GM13977 (cell line): ENCODE data around the gene ATXN2.

Source experiments
- DNase-seq: peaks from one replicate; pipeline ENCODE4 v3.0.0; 2012; ENCODE audit warnings: low spot score
- in situ Hi-C: fragments of 300-500 bp; cut with MboI; formaldehyde crosslinking; loops from one replicate; pipeline ENCODE4 v1.12.0; 2022; ENCODE audit warnings: low sequenced_read_pairs, low pct_unique_long_range_greater_than_20kb, mixed read lengths, inconsistent platforms; ENCODE audit not compliant: unreplicated experiment
- TF ChIP-seq, protein P1 (sequence below): IDR thresholded peaks from 2 replicates; pipeline ENCODE4 v1.5.1; 2012; ENCODE audit warnings: mild to moderate bottlenecking, control low read depth; ENCODE audit not compliant: insufficient read depth; ENCODE audit errors: extremely low read depth, missing control alignments

ATXN2 gene

GRCh38 chr12:111450676-111451075, 148.4 kb downstream of the ATXN2 start:
- in situ Hi-C loops, result no loop called here
- DNase-seq, result no peak
- TF ChIP-seq, protein P1, sequence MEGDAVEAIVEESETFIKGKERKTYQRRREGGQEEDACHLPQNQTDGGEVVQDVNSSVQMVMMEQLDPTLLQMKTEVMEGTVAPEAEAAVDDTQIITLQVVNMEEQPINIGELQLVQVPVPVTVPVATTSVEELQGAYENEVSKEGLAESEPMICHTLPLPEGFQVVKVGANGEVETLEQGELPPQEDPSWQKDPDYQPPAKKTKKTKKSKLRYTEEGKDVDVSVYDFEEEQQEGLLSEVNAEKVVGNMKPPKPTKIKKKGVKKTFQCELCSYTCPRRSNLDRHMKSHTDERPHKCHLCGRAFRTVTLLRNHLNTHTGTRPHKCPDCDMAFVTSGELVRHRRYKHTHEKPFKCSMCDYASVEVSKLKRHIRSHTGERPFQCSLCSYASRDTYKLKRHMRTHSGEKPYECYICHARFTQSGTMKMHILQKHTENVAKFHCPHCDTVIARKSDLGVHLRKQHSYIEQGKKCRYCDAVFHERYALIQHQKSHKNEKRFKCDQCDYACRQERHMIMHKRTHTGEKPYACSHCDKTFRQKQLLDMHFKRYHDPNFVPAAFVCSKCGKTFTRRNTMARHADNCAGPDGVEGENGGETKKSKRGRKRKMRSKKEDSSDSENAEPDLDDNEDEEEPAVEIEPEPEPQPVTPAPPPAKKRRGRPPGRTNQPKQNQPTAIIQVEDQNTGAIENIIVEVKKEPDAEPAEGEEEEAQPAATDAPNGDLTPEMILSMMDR, result no peak

DNA sequence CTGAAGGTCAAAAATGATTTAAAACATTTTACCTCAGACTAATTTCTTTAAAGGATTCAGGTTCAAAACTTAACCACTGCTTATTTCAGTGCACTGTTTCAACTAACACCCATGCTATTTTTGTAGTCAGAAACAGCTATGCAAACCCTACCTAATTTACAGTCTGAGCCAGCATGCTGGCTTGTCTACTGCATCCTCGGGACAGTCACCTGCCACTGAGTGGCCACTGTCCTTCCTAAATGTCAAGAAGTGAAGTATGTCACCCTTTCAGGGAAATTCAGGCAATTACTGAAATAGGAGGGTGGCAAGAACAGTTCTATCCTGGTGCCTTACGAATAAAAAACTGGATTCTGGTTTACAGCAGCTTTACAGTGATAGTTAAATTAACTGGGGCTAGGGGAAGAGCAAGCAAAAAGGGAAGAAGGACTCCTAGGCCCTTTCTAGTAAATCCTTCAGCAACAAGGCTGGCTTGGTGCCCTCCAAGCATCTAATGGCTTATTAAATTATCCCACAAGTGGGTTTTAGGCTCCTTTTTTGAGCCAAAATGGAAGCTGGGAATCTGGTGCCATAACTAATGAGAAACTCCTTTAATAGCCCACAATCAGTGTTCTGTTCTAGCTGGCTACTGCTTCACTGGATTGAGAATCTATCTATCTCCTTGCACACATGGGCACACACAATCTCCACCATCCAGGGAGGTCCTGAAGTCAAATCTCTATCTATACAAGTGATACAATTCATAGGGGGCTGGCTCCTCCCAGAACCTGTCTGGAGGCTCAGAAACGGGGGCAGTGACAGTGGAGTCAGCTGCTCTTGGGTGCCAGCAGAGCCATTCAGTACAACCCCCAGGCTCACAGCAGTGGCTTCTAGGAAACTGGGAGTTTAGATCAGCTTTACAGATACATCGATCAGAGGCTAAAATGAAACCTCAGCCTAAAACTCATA, 150.0 kb downstream of the ATXN2 start:
- TF ChIP-seq, protein P1, result no peak
- in situ Hi-C loops, result loop anchor here (5.0 kb wide), 1 partner anchor 47 kb away; no protein-coding TSS in a partner anchor
- no peak for DNase-seq

- TF ChIP-seq, protein P1, result no peak
- in situ Hi-C loops, result loop anchor here (5.0 kb wide), 1 partner anchor 46 kb away; no protein-coding TSS in a partner anchor
- DNase-seq, result no peak
Measured at GRCh38 chr12:111448266-111448830, 150.8 kb downstream of the ATXN2 start.

DNA sequence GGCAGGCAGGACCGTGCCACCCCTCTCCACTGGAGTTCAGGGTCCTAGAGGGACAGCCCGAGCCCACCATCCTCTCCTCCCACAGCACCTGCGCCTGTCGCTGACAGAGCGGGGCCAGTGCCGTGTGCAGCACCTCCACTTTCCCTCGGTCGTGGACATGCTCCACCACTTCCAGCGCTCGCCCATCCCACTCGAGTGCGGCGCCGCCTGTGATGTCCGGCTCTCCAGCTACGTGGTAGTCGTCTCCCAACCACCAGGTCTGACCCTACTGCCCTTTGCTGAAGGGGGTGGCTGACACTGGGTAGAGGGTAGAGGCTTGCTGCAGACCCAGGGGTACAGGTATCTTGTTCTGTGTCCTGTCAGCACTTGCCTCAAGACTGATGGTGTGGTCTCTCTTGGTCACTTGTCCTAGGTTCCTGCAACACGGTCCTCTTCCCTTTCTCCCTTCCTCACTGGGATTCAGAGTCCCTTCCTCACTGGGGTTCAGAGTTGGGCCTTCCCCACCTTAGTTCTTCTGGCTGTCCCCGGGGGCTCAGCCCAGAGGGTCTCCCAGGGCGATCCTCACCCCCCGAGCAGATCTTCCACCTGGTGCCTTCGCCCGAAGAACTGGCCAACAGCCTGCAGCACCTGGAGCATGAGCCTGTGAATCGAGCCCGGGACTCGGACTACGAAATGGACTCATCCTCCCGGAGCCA, 151.4 kb downstream of the ATXN2 start:
- in situ Hi-C loops, result loop anchor here (5.0 kb wide), 1 partner anchor 45 kb away; no protein-coding TSS in a partner anchor

GRCh38 chr12:111446631-111447570, 152.2 kb downstream of the ATXN2 start:
- DNase-seq, result no peak
- TF ChIP-seq, protein P1, result no peak
- in situ Hi-C loops, result loop anchor here (5.0 kb wide), 1 partner anchor 45 kb away; no protein-coding TSS in a partner anchor

More for the DNA sequence above, 151.4 kb downstream of the ATXN2 start:
- TF ChIP-seq, protein P1, result no peak
- DNase-seq, result no peak
